ENCODE data around the gene FIG4.

The FIG4 gene

DNA sequence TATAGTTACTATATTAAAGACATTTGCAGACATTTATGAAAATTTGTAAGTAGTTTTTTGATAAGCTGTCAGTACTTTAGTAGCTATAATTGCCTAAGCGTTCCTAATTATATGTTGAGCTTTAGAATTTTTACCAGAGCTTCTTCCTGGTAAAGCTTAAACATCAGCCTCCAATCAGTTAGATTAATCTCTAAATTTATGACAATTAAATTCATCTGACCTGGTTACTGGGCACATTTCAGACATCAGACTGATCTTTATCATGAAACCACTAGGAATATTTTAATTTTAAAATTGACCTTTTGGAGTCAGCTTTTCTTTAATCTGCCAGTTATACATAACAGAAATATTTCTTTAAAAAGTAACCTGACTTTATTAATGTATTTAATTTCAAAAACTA, 23.5 kb downstream of the FIG4 start:
- H3K9me3 ChIP-seq (ENCODE audit: insufficient read depth, low read length): no peaks in the 10 kb centered on the region
- no peaks in the 10 kb centered on the region for H3K27me3 ChIP-seq (ENCODE audit: low read length)
- no peaks in the 10 kb centered on the region for H3K9me2 ChIP-seq (replicated peaks; ENCODE audit: insufficient read depth, low read length)
- H3K4me2 ChIP-seq (ENCODE audit: low read depth, low read length, poor library complexity, severe bottlenecking): no peak overlapping the region
- H3K27ac ChIP-seq (ENCODE audit: low read depth, low read length): no peak overlapping the region
- H3K79me2 ChIP-seq (ENCODE audit: insufficient read depth, low read length): no peaks in the 10 kb centered on the region
- H2AFZ ChIP-seq (ENCODE audit: low read depth, low read length, severe bottlenecking): no peak overlapping the region
- H3F3A ChIP-seq (ENCODE audit: insufficient read depth): no peaks in the 10 kb centered on the region
- H4K20me1 ChIP-seq (ENCODE audit: low read depth, low read length): peaks cover 6% of the 10 kb centered on the region; the same call in 1 of the 2 replicates
- no peak overlapping the region for H3K9ac ChIP-seq (ENCODE audit: low read length)
- no peak overlapping the region for H3K4me3 ChIP-seq (ENCODE audit: insufficient read depth, low read length, poor library complexity, severe bottlenecking)
- TF ChIP-seq, protein P1, sequence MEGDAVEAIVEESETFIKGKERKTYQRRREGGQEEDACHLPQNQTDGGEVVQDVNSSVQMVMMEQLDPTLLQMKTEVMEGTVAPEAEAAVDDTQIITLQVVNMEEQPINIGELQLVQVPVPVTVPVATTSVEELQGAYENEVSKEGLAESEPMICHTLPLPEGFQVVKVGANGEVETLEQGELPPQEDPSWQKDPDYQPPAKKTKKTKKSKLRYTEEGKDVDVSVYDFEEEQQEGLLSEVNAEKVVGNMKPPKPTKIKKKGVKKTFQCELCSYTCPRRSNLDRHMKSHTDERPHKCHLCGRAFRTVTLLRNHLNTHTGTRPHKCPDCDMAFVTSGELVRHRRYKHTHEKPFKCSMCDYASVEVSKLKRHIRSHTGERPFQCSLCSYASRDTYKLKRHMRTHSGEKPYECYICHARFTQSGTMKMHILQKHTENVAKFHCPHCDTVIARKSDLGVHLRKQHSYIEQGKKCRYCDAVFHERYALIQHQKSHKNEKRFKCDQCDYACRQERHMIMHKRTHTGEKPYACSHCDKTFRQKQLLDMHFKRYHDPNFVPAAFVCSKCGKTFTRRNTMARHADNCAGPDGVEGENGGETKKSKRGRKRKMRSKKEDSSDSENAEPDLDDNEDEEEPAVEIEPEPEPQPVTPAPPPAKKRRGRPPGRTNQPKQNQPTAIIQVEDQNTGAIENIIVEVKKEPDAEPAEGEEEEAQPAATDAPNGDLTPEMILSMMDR (IDR thresholded peaks at IDR 0.05; ENCODE audit: insufficient read depth, low read length, poor library complexity, severe bottlenecking): no peak
- no peak for TF ChIP-seq EZH2phosphoT487 (conservative IDR thresholded peaks at IDR 0.05; ENCODE audit: low read length)
- H3K36me3 ChIP-seq (ENCODE audit: low read length): no peaks in the 10 kb centered on the region

DNA sequence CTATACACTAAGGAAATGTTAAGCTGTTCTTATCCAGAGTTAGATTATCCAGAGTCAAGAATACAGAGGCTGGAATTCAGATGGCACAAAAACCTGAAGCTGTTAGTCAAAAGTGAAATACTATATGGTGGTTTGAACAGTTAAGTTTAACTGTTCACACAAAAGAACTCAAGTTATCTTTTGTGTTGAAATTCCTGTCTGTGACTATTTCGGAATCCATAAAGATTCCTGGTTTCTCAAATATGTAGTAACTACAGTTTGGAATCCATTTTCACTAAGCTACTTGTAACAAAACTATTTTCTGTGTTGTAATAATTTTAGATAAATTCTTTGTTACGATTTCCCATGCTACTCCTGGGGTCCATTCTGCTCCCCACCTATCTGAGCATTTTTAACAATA, 24.5 kb downstream of the FIG4 start:
- Histone ChIP-seq H2AFZ (ENCODE audit: low read depth, low read length, severe bottlenecking) (no peak overlapping the region), H3K79me2 (ENCODE audit: insufficient read depth, low read length) (no peaks in the 10 kb centered on the region)

DNA sequence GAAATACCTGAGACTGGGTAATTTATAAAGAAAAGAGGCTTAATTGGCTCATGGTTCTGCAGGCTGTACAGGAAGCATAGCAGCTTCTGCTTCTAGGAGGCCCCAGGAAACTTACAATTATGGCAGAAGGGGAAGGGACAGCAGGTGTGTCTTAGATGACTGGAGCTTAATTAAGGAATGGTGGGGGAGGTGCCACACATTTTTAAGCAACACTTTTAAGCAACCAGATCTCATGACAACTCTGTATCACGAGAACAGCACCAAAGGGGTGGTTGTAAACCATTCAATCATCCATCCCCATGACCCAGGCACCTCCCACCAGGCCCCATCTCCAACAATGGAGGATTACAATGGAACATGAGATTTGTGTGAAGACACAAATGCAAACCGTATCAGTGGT, 26.9 kb downstream of the FIG4 start:
- no peaks in the 10 kb centered on the region for H3K36me3 ChIP-seq (ENCODE audit: low read length)

More for the DNA sequence above, 24.5 kb downstream of the FIG4 start:
- H3K9ac ChIP-seq (ENCODE audit: low read length): no peak overlapping the region
- H3K4me2 ChIP-seq (ENCODE audit: low read depth, low read length, poor library complexity, severe bottlenecking): no peak overlapping the region
- TF ChIP-seq, protein P1 (IDR thresholded peaks at IDR 0.05; ENCODE audit: insufficient read depth, low read length, poor library complexity, severe bottlenecking): no peak
- TF ChIP-seq EZH2phosphoT487 (conservative IDR thresholded peaks at IDR 0.05; ENCODE audit: low read length): no peak
- no peak overlapping the region for H3K27ac ChIP-seq (ENCODE audit: low read depth, low read length)
- no peaks in the 10 kb centered on the region for H3K27me3 ChIP-seq (ENCODE audit: low read length)
- H3K4me3 ChIP-seq (ENCODE audit: insufficient read depth, low read length, poor library complexity, severe bottlenecking): no peak overlapping the region
- no peaks in the 10 kb centered on the region for H3K9me3 ChIP-seq (ENCODE audit: insufficient read depth, low read length)
- H3F3A ChIP-seq (ENCODE audit: insufficient read depth): no peaks in the 10 kb centered on the region
- H3K9me2 ChIP-seq (replicated peaks; ENCODE audit: insufficient read depth, low read length): no peaks in the 10 kb centered on the region
- H4K20me1 ChIP-seq (ENCODE audit: low read depth, low read length): peaks cover 6% of the 10 kb centered on the region; the same call in 1 of the 2 replicates
- H3K36me3 ChIP-seq (ENCODE audit: low read length): no peaks in the 10 kb centered on the region

More for the DNA sequence above, 26.9 kb downstream of the FIG4 start:
- Histone ChIP-seq H3K4me2 (ENCODE audit: low read depth, low read length, poor library complexity, severe bottlenecking) (no peak overlapping the region), H3F3A (ENCODE audit: insufficient read depth) (no peaks in the 10 kb centered on the region), H3K79me2 (ENCODE audit: insufficient read depth, low read length) (no peaks in the 10 kb centered on the region), H3K4me3 (ENCODE audit: insufficient read depth, low read length, poor library complexity, severe bottlenecking) (no peak overlapping the region), H4K20me1 (ENCODE audit: low read depth, low read length) (peaks cover 6% of the 10 kb centered on the region; the same call in 1 of the 2 replicates), H3K9me3 (ENCODE audit: insufficient read depth, low read length) (no peaks in the 10 kb centered on the region), H3K9me2 (replicated peaks; ENCODE audit: insufficient read depth, low read length) (no peaks in the 10 kb centered on the region), H2AFZ (ENCODE audit: low read depth, low read length, severe bottlenecking) (no peak overlapping the region), H3K27ac (ENCODE audit: low read depth, low read length) (no peak overlapping the region), H3K27me3 (ENCODE audit: low read length) (no peaks in the 10 kb centered on the region), H3K9ac (ENCODE audit: low read length) (no peak overlapping the region)
- TF ChIP-seq, protein P1 (IDR thresholded peaks at IDR 0.05; ENCODE audit: insufficient read depth, low read length, poor library complexity, severe bottlenecking): no peak
- TF ChIP-seq EZH2phosphoT487 (conservative IDR thresholded peaks at IDR 0.05; ENCODE audit: low read length): no peak

Data from SU-DHL-6 (cell line).